Measurements from ENCODE around the gene ZSCAN5B.
"Not testable (repeated sequence)": the region's sequence is repeated elsewhere in the genome, so short reads cannot be mapped to it uniquely, and the experiment has no call there.

Gene ZSCAN5B

DNA sequence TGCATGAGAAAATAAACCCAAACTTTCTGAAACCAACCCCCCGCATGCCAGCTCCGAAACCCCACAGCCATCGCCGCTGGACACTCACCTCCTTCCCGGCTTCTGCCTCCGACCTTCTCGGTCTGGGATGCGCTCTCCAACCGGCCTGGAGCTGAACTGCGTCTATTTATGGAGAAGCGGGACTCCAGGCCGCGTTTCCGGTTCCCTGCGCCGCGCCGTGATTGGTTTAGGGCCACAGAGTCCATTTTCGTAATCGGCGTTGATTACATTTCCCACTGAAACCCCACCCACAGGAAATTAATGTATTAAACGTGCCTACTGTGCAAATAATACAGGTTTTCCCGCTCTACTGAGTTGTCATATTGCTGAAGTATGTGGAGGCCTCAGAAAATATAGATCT, at the start of gene ZSCAN5B:
ZSCAN5B (minus strand) TSS at position 138 of the 400 bp plus-strand sequence. CDS start 4,731 bp downstream, outside the sequence.
- DNase-seq (ENCODE audit: low read depth) = not testable (repeated sequence)

DNA sequence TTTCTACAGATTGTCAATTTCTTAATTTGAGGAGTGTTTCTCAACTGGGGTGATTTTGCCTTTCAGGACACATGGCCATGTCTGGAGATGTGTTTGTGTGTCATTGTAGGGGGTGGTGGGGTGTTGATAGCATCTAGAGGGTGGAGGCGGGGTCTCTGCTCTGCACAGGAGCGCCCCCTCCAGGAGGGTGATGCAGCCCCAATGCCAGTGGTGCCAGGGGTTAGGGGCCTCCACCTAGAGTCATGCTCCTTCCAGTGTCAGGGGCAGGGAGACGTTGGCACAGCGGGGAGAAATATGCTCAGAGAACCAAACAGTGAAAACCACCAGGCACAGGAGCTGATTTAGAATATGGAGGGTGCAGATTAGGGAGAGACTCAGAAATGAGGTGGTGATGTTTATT, 48.2 kb upstream of the ZSCAN5B start:
- DNase-seq (ENCODE audit: low read depth) = not testable (repeated sequence)

DNA sequence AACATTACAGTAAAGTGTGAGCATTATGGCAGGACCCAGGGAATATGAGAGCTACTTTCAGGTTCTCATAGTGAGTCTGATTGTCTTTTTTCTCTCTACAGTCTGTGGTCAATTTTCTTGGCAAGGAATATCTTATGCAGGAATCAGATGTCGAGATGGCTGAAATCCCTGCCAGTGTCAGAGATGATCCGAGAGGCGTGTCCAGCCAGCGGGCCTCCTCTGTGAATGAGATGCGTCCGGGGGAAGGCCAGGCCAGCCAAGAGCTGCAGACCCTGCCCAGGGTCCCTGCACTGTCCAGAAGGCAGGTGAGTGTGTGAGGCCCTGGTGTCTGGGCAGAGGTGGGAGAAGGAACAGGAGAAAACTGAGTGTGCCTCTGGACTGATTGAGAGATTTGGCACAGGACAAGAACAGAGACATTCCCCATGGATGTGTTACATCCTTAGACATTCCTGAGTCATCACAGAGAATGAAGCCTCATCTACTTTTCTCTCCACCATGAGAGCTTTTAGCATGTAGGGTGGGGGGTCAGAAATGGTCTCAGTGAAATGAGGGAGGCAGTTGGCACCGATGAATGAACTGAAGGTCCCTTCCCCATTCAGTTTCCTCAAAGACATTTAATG, 47.6 kb upstream of the ZSCAN5B start:
- DNase-seq (ENCODE audit: low read depth) = no peak

DNA sequence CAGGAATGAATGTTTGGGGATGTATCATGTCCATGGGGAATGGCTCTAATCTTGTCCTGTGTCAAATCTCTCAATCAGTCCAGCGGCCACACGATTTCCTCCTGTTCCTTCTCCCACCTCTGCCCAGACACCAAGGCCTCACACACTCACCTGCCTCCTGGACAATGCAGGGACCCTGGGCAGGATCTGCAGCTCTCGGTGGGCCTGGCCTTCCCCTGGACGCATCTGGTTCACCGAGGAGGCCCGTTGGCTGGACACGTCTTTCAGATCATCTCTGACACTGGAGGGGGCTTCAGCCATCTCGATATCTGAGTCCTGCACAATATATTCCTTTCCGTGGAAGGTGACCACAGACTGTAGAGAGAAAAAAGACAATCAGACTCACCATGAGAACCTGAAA, 25.9 kb upstream of the ZSCAN5B start:
- no peak for DNase-seq (ENCODE audit: low read depth)

- DNase-seq (ENCODE audit: low read depth) = no peak
Observed at GRCh38 chr19:56222901-56223300, 25.3 kb upstream of the ZSCAN5B start.

DNA sequence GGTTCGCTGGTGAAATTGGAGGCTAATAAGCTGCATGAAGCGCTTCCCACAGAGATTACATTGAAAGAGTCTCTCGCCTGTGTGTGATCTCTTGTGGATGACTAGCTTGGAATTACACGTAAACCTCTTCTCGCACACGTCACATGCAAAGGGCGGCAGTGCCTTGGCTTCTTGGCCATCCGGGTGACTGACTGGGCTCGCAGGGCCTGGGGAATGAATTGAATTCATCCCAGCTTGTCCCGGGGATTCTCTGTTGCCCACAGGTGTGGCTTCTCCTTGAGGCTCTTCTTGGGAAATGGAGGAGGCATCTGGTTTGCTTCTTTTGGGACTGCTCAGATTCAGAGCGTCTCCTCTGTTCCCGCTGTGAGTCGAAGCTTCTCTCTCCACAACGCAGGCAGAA, 24.3 kb upstream of the ZSCAN5B start:
- no peak for DNase-seq (ENCODE audit: low read depth)

- DNase-seq (ENCODE audit: low read depth) = not testable (repeated sequence)
Observed at GRCh38 chr19:56221442-56221841, 23.9 kb upstream of the ZSCAN5B start.

GRCh38 chr19:56218961-56219360, 21.4 kb upstream of the ZSCAN5B start:
- DNase-seq (ENCODE audit: low read depth) = no peak

- DNase-seq (ENCODE audit: low read depth) = no peak
Observed at GRCh38 chr19:56217039-56217949, 19.7 kb upstream of the ZSCAN5B start.

GRCh38 chr19:56211718-56212117, 14.1 kb upstream of the ZSCAN5B start:
- DNase-seq (ENCODE audit: low read depth) = no peak

GRCh38 chr19:56210036-56210435, 12.5 kb upstream of the ZSCAN5B start:
- not testable (repeated sequence) for DNase-seq (ENCODE audit: low read depth)

GRCh38 chr19:56209091-56209490, 11.5 kb upstream of the ZSCAN5B start:
- no peak for DNase-seq (ENCODE audit: low read depth)

- not testable (repeated sequence) for DNase-seq (ENCODE audit: low read depth)
Observed at GRCh38 chr19:56207581-56207980, 10.0 kb upstream of the ZSCAN5B start.

GRCh38 chr19:56201973-56202372, 4.4 kb upstream of the ZSCAN5B start, which contains the start of gene ZSCAN5C:
Gene ZSCAN5C, plus strand, starts transcription at chr19:56202273. Its CDS starts 3,641 bp downstream, at chr19:56205914.
- DNase-seq (ENCODE audit: low read depth) = no peak

- no peak for DNase-seq (ENCODE audit: low read depth)
Observed at GRCh38 chr19:56199687-56200086, 2.1 kb upstream of the ZSCAN5B start.

- DNase-seq (ENCODE audit: low read depth) = no peak
Observed at GRCh38 chr19:56193981-56194640, 3.5 kb downstream of the ZSCAN5B start.

GRCh38 chr19:56191711-56192110, 5.9 kb downstream of the ZSCAN5B start:
- no peak for DNase-seq (ENCODE audit: low read depth)

DNA sequence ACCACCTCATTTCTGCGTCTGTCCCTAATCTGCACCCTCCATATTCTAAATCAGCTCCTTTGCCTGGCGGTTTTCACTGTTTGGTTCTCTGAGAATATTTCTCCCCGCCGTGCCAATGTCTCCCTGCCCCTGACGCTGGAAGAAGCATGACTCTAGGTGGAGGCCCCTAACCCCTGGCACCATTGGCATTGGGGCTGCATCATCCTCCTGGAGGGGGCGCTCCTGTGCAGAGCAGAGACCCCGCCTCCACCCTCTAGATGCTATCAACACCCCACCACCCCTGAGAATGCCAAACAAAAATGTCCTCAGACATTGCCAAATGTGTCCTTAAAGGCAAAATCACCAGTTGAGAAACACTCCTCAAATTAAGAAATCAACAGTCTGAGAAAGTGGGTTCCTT, 6.5 kb downstream of the ZSCAN5B start:
- no peak for DNase-seq (ENCODE audit: low read depth)

DNA sequence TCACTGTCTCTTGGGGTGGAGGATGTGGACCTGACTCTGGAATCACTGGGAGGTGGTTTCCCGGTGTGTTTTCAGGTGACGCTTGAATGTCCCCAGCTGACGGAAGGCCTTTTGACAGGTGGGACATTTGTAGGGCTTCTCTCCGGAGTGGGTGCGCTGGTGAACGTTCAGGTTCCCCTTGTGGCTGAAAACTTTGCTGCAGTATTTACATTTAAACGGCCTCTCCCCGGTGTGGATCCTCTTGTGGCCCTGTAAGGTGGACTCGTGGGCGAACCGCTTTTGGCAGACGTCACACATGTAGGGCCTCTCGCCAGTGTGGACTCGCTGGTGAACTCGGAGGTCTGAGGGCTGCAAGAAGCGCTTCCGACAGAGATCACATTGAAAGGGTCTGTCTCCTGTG, 7.8 kb downstream of the ZSCAN5B start:
- DNase-seq (ENCODE audit: low read depth) = no peak

GRCh38 chr19:56177564-56178243, 19.9 kb downstream of the ZSCAN5B start:
- no peak for DNase-seq (ENCODE audit: low read depth)

- no peak for DNase-seq (ENCODE audit: low read depth)
Observed at GRCh38 chr19:56176881-56177280, 20.7 kb downstream of the ZSCAN5B start.

- DNase-seq (ENCODE audit: low read depth) = not testable (repeated sequence)
Observed at GRCh38 chr19:56176310-56176709, 21.3 kb downstream of the ZSCAN5B start.

All from stimulated activated CD4-positive, alpha-beta T cell treated with anti-CD3 and anti-CD28 coated beads, Interleukin-2, amount 100 ng/mL, for 4 hours (primary cell).